ENCODE data around the gene SLC43A2.

The SLC43A2 gene

GRCh38 chr17:1648173-1648962, 19.7 kb upstream of the SLC43A2 start:
- TF ChIP-seq, protein P1, sequence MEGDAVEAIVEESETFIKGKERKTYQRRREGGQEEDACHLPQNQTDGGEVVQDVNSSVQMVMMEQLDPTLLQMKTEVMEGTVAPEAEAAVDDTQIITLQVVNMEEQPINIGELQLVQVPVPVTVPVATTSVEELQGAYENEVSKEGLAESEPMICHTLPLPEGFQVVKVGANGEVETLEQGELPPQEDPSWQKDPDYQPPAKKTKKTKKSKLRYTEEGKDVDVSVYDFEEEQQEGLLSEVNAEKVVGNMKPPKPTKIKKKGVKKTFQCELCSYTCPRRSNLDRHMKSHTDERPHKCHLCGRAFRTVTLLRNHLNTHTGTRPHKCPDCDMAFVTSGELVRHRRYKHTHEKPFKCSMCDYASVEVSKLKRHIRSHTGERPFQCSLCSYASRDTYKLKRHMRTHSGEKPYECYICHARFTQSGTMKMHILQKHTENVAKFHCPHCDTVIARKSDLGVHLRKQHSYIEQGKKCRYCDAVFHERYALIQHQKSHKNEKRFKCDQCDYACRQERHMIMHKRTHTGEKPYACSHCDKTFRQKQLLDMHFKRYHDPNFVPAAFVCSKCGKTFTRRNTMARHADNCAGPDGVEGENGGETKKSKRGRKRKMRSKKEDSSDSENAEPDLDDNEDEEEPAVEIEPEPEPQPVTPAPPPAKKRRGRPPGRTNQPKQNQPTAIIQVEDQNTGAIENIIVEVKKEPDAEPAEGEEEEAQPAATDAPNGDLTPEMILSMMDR (conservative IDR thresholded peaks at IDR 0.05; ENCODE audit: low read depth, low read length): peak; percentile 51
- Histone ChIP-seq H3K79me2 (ENCODE audit: insufficient read depth, low read depth) (no peaks in the 10 kb centered on the region), H3K4me1 (ENCODE audit: low read depth, poor library complexity, severe bottlenecking) (no peaks in the 10 kb centered on the region), H4K20me1 (ENCODE audit: insufficient read depth) (no peaks in the 10 kb centered on the region), H2AFZ (ENCODE audit: low read depth) (peak overlapping the region; percentile 78), H3K27ac (no peak overlapping the region), H3K36me3 (ENCODE audit: insufficient read depth) (no peaks in the 10 kb centered on the region; the same call in 1 of the 2 replicates), H3K27me3 (ENCODE audit: insufficient read depth, low read depth) (no peaks in the 10 kb centered on the region), H3K4me3 (IDR thresholded peaks at IDR 0.05; ENCODE audit: insufficient read depth, low read depth, low read length) (no peak overlapping the region), H3K9ac (peak overlapping the region; percentile 12; the same call in 1 of the 2 replicates), H3K4me2 (peak overlapping the region; percentile 48)

DNA sequence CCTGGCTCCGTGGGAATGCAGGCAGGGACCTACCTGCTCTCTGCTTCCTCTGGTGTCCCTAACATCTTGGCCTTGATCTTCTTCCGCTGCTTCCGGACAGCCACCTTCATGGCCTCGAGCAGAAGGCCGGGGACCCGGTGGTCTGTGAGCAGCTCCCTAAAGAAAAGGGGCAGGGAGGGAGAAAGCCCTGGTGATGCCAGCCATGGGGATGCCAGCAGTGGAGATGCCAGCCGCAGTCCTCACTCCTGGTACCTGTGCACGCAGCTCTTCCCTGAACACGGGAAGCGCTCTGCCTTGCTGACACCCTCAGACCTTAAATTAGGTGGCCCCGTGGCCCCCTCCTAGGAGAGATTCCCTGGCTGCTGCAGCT, 19.2 kb upstream of the SLC43A2 start:
- H3K27ac ChIP-seq: no peak overlapping the region
- H3K79me2 ChIP-seq (ENCODE audit: insufficient read depth, low read depth): no peaks in the 10 kb centered on the region
- H3K9ac ChIP-seq: no peak overlapping the region
- H2AFZ ChIP-seq (ENCODE audit: low read depth): no peak overlapping the region
- no peaks in the 10 kb centered on the region for H3K4me1 ChIP-seq (ENCODE audit: low read depth, poor library complexity, severe bottlenecking)
- H4K20me1 ChIP-seq (ENCODE audit: insufficient read depth): no peaks in the 10 kb centered on the region
- H3K4me2 ChIP-seq: peak overlapping the region; percentile 48; the same call in 1 of the 2 replicates
- no peak overlapping the region for H3K4me3 ChIP-seq (IDR thresholded peaks at IDR 0.05; ENCODE audit: insufficient read depth, low read depth, low read length)
- TF ChIP-seq, protein P1 (conservative IDR thresholded peaks at IDR 0.05; ENCODE audit: low read depth, low read length): no peak
- no peaks in the 10 kb centered on the region; the same call in 1 of the 2 replicates for H3K36me3 ChIP-seq (ENCODE audit: insufficient read depth)
- H3K27me3 ChIP-seq (ENCODE audit: insufficient read depth, low read depth): no peaks in the 10 kb centered on the region

DNA sequence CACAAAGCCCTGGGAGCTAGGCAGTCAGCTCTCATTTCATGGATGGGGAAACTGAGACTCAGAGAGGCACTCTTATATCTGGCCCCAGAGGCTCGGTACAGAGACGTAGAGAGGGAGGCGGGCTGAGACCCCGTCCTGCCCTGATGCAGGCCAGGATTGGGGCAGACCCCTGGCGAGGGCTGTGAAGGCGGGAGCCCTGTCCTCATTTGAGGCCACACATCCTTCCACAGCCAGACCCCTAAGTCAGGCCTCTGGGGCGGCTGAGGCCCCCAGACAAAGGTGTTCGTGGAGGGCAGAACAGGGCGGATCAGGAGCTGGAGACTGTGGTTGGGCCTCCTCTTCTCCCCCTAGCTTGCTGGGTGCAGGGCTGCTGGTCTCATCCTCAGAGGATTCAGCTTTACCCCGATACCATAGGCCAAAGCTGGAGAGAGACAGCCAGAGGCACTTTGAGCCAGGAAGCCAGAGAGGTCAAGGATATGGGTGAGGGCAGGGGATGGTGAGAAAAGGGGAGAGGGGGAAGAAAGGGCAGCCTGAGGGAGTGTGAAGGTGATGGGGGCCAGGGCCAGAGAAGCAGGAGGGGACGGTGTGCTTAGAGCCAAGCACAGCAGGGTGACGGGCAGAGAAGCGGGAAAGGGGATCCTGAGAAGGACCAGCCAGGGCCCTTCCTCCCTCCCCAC, 17.7 kb upstream of the SLC43A2 start:
- TF ChIP-seq, protein P1 (conservative IDR thresholded peaks at IDR 0.05; ENCODE audit: low read depth, low read length): no peak
- H3K79me2 ChIP-seq (ENCODE audit: insufficient read depth, low read depth): no peaks in the 10 kb centered on the region
- H3K9ac ChIP-seq: no peak overlapping the region
- H2AFZ ChIP-seq (ENCODE audit: low read depth): no peak overlapping the region
- H3K36me3 ChIP-seq (ENCODE audit: insufficient read depth): no peaks in the 10 kb centered on the region
- no peaks in the 10 kb centered on the region for H4K20me1 ChIP-seq (ENCODE audit: insufficient read depth)
- H3K27ac ChIP-seq: no peak overlapping the region
- H3K27me3 ChIP-seq (ENCODE audit: insufficient read depth, low read depth): no peaks in the 10 kb centered on the region
- H3K4me1 ChIP-seq (ENCODE audit: low read depth, poor library complexity, severe bottlenecking): no peaks in the 10 kb centered on the region
- no peak overlapping the region for H3K4me3 ChIP-seq (IDR thresholded peaks at IDR 0.05; ENCODE audit: insufficient read depth, low read depth, low read length)
- no peak overlapping the region for H3K4me2 ChIP-seq

DNA sequence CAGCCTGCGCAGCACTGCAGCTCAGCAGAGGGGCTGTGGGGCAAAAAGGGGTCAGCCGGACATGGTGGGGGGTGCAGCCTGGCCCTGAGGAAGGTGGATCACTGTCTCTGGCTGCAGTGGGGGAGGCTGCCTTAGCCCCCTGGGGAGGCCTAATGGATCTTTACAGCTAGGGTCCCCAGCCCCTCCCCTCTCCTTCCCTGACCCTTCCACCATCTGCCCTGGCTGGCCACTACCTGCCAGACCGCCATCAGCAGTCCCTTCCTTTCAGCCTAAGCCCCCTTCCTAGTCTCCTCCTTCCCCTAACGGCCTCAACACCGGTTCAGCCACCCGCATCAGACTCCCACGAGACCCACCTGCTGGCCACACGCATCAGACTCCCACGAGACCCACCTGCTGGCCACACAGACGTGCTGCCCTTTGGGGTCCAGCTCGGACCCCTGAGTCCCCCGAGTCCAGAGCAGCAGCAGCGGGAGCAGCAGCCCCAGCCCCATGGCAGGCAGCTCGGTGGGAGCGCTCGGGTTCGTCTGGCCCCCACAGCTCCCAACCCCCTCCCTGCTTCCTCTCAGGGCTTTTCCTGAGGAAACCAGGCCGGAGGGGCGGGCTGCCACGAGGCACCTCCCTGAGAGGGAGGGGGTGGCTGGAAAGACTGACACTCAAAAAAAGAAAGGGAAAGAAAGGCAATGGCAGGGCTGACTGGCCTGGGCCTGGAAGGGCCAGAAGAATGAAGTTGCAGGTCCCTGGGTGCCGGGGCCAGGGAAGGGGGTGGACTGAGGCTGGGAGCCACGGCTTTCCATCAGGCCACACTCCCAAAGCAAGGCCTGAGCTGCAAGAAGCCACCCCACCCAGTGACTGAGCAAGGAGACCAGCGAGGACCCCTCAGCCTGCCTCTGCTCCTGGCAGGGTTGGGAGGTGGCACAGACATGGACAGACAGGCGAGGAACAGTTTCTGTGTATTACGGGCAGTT, 16.9 kb upstream of the SLC43A2 start, which contains the start of gene SCARF1:
SCARF1 (minus strand) TSS at position 526 of the 965 bp plus-strand sequence; CDS start at position 491, 35 bp downstream.
- Histone ChIP-seq H3K4me1 (ENCODE audit: low read depth, poor library complexity, severe bottlenecking) (no peaks in the 10 kb centered on the region), H3K27me3 (ENCODE audit: insufficient read depth, low read depth) (no peaks in the 10 kb centered on the region), H4K20me1 (ENCODE audit: insufficient read depth) (no peaks in the 10 kb centered on the region), H3K9ac (no peak within 1 kb of the TSS), H3K79me2 (ENCODE audit: insufficient read depth, low read depth) (no peaks in the 10 kb centered on the region), H3K4me2 (no peak within 1 kb of the TSS), H3K27ac (no peak within 1 kb of the TSS), H3K36me3 (ENCODE audit: insufficient read depth) (no peaks in the 10 kb centered on the region), H3K4me3 (IDR thresholded peaks at IDR 0.05; ENCODE audit: insufficient read depth, low read depth, low read length) (no peak within 1 kb of the TSS), H2AFZ (ENCODE audit: low read depth) (no peak within 1 kb of the TSS)
- TF ChIP-seq, protein P1 (conservative IDR thresholded peaks at IDR 0.05; ENCODE audit: low read depth, low read length): no peak
